VCaP (cell line): ENCODE data around the gene COL25A1.

Experiments used
- H3K27ac ChIP-seq: fragments of 450-650 bp; 2 replicates; pipeline ENCODE4 v1.5.1; 2017
- TF ChIP-seq, protein P1 (sequence below): fragments of 450-650 bp; conservative IDR thresholded peaks from 2 replicates; pipeline ENCODE4 v1.5.1; 2017; ENCODE audit warnings: mild to moderate bottlenecking, moderate library complexity

Gene COL25A1

DNA sequence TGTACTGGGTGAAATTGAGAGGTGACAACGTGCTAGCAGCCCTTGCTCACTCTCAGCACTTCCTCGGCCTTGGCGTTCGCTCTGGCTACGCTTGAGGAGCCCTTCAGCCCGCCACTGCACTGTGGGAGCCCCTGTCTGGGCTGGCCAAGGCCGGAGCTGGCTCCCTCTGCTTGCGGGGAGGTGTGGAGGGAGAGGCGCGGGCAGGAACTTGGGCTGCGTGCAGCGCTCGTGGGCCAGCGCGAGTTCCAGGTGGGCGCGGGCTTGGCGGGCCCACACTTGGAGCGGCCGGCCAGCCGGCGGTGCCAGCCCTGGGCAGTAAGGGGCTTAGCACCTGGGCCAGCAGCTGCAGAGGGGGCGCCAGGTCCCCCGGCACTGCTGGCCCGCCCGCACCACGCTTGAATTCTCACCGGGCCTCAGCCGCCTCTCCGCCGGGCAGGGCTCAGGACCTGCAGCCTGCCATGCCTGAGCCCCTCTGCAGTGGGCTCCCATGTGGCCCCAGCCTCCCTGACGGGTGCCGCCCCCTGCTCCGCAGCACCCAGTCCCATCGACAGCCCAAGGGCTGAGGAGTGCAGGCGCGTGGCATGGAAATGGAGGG, 290.1 kb downstream of the COL25A1 start:
- H3K27ac ChIP-seq: no peak overlapping the region
- TF ChIP-seq, protein P1, sequence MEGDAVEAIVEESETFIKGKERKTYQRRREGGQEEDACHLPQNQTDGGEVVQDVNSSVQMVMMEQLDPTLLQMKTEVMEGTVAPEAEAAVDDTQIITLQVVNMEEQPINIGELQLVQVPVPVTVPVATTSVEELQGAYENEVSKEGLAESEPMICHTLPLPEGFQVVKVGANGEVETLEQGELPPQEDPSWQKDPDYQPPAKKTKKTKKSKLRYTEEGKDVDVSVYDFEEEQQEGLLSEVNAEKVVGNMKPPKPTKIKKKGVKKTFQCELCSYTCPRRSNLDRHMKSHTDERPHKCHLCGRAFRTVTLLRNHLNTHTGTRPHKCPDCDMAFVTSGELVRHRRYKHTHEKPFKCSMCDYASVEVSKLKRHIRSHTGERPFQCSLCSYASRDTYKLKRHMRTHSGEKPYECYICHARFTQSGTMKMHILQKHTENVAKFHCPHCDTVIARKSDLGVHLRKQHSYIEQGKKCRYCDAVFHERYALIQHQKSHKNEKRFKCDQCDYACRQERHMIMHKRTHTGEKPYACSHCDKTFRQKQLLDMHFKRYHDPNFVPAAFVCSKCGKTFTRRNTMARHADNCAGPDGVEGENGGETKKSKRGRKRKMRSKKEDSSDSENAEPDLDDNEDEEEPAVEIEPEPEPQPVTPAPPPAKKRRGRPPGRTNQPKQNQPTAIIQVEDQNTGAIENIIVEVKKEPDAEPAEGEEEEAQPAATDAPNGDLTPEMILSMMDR: no peak

DNA sequence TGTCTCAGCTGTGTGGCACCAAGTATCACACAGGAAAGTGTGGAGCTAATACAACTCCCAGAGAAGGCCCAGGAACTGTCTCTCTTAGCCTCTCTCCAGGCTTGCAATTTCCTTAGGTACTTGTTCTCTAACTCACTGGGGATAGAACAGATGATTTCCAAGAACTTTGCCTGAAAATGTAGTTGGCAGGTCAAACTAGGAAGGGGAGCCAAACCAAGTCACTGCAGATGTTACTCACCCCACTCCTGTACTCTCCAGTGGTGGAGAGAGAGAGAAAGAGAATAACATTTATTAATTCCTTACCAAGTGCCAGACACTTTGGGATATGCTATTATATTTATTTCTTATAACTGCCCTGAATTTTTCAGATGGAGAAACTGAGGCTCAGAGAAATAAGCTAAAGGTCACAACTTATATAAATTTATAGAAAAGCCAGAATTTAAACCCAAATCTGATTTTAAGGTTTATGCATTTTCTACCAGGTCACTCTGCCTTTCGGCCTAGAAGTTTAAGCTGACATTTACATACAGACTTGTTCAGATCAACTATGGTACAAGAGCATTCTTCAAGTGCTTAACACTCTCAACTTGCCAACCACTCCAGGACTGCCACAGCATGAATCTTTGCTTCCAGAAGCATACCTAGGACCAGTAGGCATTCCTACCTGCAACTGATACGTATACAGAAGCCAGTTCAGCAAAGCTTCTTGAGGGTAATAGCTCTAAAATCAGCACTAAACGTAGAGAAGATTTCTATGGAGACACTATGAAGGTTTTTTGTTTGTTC, 291.0 kb downstream of the COL25A1 start:
- TF ChIP-seq, protein P1: no peak
- no peak overlapping the region for H3K27ac ChIP-seq

DNA sequence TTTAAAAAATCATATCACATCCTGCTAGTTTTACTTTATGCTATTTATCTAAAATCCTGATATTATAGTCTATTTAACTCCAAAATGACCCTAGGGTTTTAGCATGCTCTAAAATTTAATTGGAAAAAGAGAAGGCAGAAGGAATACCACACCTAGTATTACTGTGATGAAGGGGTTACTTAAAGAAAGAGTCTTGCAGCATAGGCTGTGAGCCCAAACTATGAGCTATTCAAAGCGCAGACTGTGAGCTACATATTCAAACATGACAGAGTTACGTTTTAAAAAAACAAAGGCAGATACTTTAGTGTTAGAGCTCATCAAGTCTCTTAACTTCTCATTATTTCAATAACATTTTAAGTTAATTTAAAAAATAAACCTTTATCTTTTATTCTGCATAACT, 291.9 kb downstream of the COL25A1 start:
- no peak overlapping the region for H3K27ac ChIP-seq
- TF ChIP-seq, protein P1: no peak

DNA sequence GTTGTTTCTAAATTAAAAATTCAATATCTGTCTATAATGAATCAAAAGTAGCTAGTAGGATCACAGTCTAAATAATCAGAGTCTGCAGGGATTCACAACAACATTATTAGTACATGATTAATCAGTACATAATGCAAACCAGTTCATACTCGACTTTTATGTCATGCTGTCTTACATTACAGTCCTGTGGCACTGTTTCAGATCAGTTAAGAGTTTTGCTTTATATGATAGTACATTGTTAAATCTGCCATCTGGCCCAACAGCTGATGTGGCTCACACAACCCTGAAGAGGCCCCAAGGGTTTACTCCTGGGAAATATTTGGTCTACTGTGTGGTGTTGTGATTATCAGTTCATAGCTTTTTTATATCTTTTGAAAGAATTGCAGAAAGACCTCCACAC, 292.5 kb downstream of the COL25A1 start:
- H3K27ac ChIP-seq: no peak overlapping the region
- TF ChIP-seq, protein P1: no peak

DNA sequence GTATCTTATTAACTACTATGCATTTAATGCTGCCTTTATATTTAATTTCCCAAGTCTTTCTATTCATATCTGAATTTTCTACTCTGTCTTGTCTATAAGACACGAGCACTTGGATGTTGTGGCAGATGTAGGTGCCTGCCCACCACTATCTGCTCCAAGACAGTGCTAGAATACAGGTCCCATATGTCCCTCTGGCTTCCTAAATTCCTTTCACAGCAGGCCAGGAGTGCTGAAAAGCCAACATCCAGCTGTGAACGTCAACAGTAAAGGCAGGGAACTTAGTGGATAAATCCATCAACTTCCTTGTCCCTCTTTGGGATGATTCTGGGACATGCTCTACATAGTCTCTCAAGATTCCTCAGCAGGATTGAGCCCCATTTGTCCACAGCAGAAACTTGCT, 294.5 kb downstream of the COL25A1 start:
- TF ChIP-seq, protein P1: no peak
- no peak overlapping the region for H3K27ac ChIP-seq

DNA sequence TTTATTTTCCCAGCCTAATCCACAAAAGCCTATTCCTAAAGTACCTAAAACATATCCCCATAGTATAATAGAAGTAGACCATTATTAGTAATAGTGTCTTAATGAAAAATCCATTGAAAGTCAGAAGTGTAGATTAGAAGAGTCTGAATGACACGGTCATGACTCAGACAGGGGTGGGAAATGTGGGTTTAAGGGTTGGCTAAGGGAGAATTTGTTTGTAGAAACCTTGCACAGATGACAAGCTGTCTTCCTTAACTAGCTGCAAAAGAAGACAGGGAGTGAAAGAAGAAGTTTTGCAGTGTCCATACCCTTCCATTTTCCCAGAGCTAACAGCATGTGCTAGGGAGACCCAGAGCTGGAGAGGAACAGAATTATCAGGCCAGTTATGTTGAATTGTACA, 296.9 kb downstream of the COL25A1 start:
- TF ChIP-seq, protein P1: no peak
- H3K27ac ChIP-seq: no peak overlapping the region

DNA sequence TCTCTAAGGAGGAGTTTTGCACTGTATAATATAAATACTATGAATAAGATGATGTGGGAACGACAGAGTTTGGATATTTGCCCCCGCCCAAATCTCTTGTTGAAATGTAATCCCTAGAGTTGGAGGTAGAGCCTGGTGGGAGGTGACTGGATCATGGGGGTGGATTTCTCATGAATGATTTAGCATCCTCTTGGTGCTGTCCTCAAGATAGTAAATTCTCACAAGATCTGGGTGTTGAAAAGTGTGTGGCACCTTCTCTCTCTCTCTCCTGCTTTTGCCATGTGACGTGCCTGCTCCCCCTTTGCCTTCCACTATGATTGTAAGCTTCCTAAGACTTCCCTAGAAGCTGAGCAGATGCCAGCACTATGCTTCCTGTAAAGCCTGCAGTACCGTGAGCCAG, 298.0 kb downstream of the COL25A1 start:
- H3K27ac ChIP-seq: no peak overlapping the region
- TF ChIP-seq, protein P1: no peak
